ENCODE results near the gene STRADB. TPM values are rescaled to one million over a fixed set of nuclear protein-coding genes. Genes with fewer than 3 reads are reported as not detected.

The STRADB gene
- total RNA-seq, 1 experiment from 2014 or later, result 28.9 TPM

- TF ChIP-seq, protein P1, sequence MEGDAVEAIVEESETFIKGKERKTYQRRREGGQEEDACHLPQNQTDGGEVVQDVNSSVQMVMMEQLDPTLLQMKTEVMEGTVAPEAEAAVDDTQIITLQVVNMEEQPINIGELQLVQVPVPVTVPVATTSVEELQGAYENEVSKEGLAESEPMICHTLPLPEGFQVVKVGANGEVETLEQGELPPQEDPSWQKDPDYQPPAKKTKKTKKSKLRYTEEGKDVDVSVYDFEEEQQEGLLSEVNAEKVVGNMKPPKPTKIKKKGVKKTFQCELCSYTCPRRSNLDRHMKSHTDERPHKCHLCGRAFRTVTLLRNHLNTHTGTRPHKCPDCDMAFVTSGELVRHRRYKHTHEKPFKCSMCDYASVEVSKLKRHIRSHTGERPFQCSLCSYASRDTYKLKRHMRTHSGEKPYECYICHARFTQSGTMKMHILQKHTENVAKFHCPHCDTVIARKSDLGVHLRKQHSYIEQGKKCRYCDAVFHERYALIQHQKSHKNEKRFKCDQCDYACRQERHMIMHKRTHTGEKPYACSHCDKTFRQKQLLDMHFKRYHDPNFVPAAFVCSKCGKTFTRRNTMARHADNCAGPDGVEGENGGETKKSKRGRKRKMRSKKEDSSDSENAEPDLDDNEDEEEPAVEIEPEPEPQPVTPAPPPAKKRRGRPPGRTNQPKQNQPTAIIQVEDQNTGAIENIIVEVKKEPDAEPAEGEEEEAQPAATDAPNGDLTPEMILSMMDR (conservative IDR thresholded peaks at IDR 0.05; ENCODE audit: low read depth, low read length), result no peak
- no peak for TF ChIP-seq EZH2phosphoT487 (IDR thresholded peaks at IDR 0.05; ENCODE audit: borderline replicate concordance, low read length)
- no peak for TF ChIP-seq EZH2 (IDR thresholded peaks at IDR 0.05; ENCODE audit: low read length, unreplicated experiment)
- BruUV-seq (replicated peaks), result no TSS peak
- DNase-seq (peak; percentile 22), ATAC-seq (peak; percentile 33)
- ChIA-PET POLR2A (ENCODE audit: unreplicated experiment) (no interaction called here), CTCF (no interaction called here)
- H3K27ac ChIP-seq (ENCODE audit: low read length), result no peak overlapping the region
- peaks cover 23% of the 10 kb centered on the region for H3K4me1 ChIP-seq (ENCODE audit: insufficient read depth, low read length)
- no peaks in the 10 kb centered on the region for H3K27me3 ChIP-seq (ENCODE audit: low read length)
- H3K9ac ChIP-seq (ENCODE audit: low read length), result peak overlapping the region; percentile 61
- peaks cover 36% of the 10 kb centered on the region for H3K79me2 ChIP-seq (ENCODE audit: low read length)
- H3K4me3 ChIP-seq (ENCODE audit: low read length), result peak overlapping the region; percentile 88
- H3K9me2 ChIP-seq (replicated peaks; ENCODE audit: low read length), result no peaks in the 10 kb centered on the region
- H3K9me3 ChIP-seq (ENCODE audit: low read length), result no peaks in the 10 kb centered on the region
- no peaks in the 10 kb centered on the region for H4K20me1 ChIP-seq (ENCODE audit: low read length)
- H3F3A ChIP-seq (ENCODE audit: low read length, unreplicated experiment), result no peaks in the 10 kb centered on the region
- peak overlapping the region; percentile 84 for H3K4me2 ChIP-seq (ENCODE audit: low read length)
- intact Hi-C loops (cut with micrococcal nuclease), result loop anchor here (5.0 kb wide), 1 partner anchor 35 kb away; no protein-coding TSS in a partner anchor
- peak overlapping the region; percentile 78 for H2AFZ ChIP-seq (ENCODE audit: low read length)
- no peaks in the 10 kb centered on the region for H3K36me3 ChIP-seq (ENCODE audit: low read depth, low read length)
Measured at GRCh38 chr2:201452058-201452921, 750 bp downstream of the STRADB start.

DNA sequence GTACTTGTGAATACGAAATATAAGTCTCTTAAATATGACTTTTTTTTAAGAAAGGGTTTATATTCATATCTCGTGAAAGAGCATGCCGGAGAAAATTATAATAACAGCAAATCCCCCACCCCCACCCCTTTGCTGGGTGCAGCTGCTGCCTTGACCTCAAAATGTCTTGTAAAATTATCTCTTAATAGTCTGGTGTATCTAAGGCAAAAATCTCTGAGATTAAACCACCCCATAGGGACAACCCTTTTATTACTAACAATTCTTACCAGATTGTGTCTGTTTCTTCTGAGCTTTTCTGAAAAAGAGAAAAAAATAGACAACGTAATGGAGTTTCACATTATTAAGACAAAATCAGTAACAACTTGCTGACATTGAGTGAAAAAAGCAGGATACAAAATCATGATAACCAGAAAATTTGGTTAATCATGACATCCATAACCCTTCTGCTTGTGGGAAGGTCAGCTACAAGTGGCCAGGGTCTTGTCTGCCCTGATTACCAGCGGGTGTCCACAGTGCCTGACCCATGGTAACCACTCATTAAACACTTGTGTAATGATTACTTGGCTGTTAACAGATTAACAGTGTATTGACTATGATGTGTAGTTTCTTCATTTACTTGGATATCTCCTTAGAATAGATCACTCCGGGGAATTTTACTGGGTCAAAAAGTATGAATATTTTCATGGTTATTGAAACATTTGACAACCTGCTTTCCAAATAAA, 1.5 kb downstream of the STRADB start:
- peaks cover 28% of the 10 kb centered on the region for H3K79me2 ChIP-seq (ENCODE audit: low read length)
- ChIA-PET CTCF (no interaction called here), POLR2A (ENCODE audit: unreplicated experiment) (no interaction called here)
- ATAC-seq, result no peak
- no peak overlapping the region for H2AFZ ChIP-seq (ENCODE audit: low read length)
- H3K9me2 ChIP-seq (replicated peaks; ENCODE audit: low read length), result no peaks in the 10 kb centered on the region
- no peaks in the 10 kb centered on the region for H3F3A ChIP-seq (ENCODE audit: low read length, unreplicated experiment)
- H3K9ac ChIP-seq (ENCODE audit: low read length), result no peak overlapping the region
- H3K4me1 ChIP-seq (ENCODE audit: insufficient read depth, low read length), result peaks cover 22% of the 10 kb centered on the region
- no peaks in the 10 kb centered on the region for H3K9me3 ChIP-seq (ENCODE audit: low read length)
- DNase-seq, result no peak
- TF ChIP-seq EZH2phosphoT487 (IDR thresholded peaks at IDR 0.05; ENCODE audit: borderline replicate concordance, low read length) (no peak), EZH2 (IDR thresholded peaks at IDR 0.05; ENCODE audit: low read length, unreplicated experiment) (no peak)
- TF ChIP-seq, protein P1 (conservative IDR thresholded peaks at IDR 0.05; ENCODE audit: low read depth, low read length), result no peak
- H3K27ac ChIP-seq (ENCODE audit: low read length), result no peak overlapping the region
- peak overlapping the region; percentile 84 for H3K4me2 ChIP-seq (ENCODE audit: low read length)
- no peaks in the 10 kb centered on the region for H4K20me1 ChIP-seq (ENCODE audit: low read length)
- intact Hi-C loops (cut with micrococcal nuclease), result loop anchor here (5.0 kb wide), 1 partner anchor 36 kb away; no protein-coding TSS in a partner anchor
- BruUV-seq (replicated peaks), result TSS peak; percentile 51
- H3K36me3 ChIP-seq (ENCODE audit: low read depth, low read length), result no peaks in the 10 kb centered on the region
- H3K4me3 ChIP-seq (ENCODE audit: low read length), result peak overlapping the region; percentile 88
- H3K27me3 ChIP-seq (ENCODE audit: low read length), result no peaks in the 10 kb centered on the region

All from PC-3 (cell line).